Body of pancreas (tissue), 4 donors: ENCODE data around the gene SLC4A3. TPM values are rescaled to one million over a fixed set of nuclear protein-coding genes. Genes with fewer than 3 reads are reported as not detected.

Experiments used
- ATAC-seq: fragments of 150-250 bp; one replicate; pipeline ENCODE4 v1.9.1; 2016
- DNase-seq, 4 donors: peaks; one replicate each; pipeline ENCODE4 v3.0.0-alpha.2; 2019
- H3K27ac ChIP-seq, 4 donors: fragments of 200-600 bp; sonication (generic); 1 replicate in 3 of 4; 2 replicates in 1 of 4; pipeline versions ENCODE4 v1.5.1 to v1.6.1; 2016 to 2019; ENCODE audit warnings: mild to moderate bottlenecking in 1 of 4, mixed read lengths in 1 of 4, moderate library complexity in 1 of 4
- H3K27me3 ChIP-seq, 2 donors: fragments of 200-600 bp; sonication (generic); one replicate each; pipeline ENCODE4 v1.6.0; 2016; ENCODE audit warnings: mild to moderate bottlenecking in 1 of 2
- H3K36me3 ChIP-seq, 2 donors: fragments of 200-600 bp; sonication (generic); replicated peaks in 1 of 2; 2 replicates each; pipeline ENCODE4 v1.5.1; 2016; ENCODE audit warnings: low read depth in 2 of 2; ENCODE audit not compliant: insufficient read depth in 1 of 2
- H3K4me1 ChIP-seq: fragments of 200-600 bp; sonication (generic); one replicate; pipeline ENCODE4 v1.6.0; 2016
- H3K4me3 ChIP-seq, 2 donors: fragments of 200-600 bp; sonication (generic); 1 replicate in 1 of 2; 2 replicates in 1 of 2; pipeline ENCODE4 v1.5.1; 2016 to 2019
- H3K9me3 ChIP-seq, 3 donors: fragments of 200-600 bp; sonication (generic); 1 replicate in 2 of 3; 2 replicates in 1 of 3; pipeline ENCODE4 v1.5.1; 2016
- POLR2A ChIP-seq, 3 donors: fragments of 450-650 bp; IDR thresholded peaks; one replicate each; pipeline ENCODE4 v1.6.1; 2016; ENCODE audit warnings: antibody characterized with exemption in 3 of 3, mild to moderate bottlenecking in 2 of 3
- WGBS, 2 donors: methylation state at CpG; one replicate each; pipeline ENCODE4 v1.1.5; 2017; 5-methylcytosine and 5-hydroxymethylcytosine counted together
- intact Hi-C: fragments of 100-400 bp; cut with DNase I; formaldehyde crosslinking; loops from one replicate; pipeline ENCODE4 v1.15.1; 2023
- total RNA-seq, 2 donors: library from RNA; depleted of rRNA; stranded (reverse); fragments of >200 nt; gene quantifications; one replicate each; pipeline ENCODE4 v1.1.0, GENCODE V29; 2016
- TF ChIP-seq, protein P1 (sequence below), 7 experiments: fragments of 450-650 bp in 4 of 7; fragments of 200-600 bp in 3 of 7; sonication (generic) in 3 of 7; IDR thresholded peaks; one replicate each; pipeline ENCODE4 v1.5.1; 2016 to 2019; ENCODE audit warnings: antibody characterized with exemption in 7 of 7

SLC4A3 gene
- total RNA-seq, 2 donors from 2014 or later, result 2.6 to 10.9 TPM

DNA sequence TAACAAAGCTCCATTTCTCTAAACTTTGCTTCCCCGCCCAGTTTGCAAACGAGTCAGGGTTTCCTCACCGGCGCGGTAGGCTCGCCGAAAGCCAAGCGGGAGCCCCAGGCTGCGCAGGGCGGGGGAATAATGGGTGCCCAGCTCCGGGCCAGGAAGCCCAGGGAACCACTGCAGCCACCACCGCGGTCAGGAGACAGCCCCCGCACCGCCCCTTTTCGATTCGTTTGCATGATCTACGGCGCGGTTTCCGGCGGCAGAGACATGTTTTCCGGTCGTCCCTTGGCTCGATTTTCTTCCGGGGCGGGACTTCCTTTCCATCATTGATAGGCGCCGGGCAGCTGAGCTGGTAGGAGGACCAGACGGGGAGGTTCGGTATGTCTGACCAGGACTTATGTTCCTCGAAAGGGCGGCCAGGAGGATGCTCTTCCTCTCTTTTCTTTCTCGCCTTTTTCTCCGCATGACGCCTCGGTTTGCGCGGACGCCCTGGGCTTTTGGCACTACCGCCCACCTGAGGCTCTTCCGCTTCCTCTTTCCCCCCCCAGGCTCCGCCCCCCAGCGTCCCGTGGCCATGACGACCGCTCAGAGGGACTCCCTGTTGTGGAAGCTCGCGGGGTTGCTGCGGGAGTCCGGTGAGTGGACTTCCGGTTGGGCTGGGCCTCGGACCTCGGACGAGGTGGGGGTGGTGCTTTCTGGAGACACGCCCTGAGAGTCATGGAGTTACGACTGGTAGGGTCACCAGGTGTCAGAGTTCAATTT, 29.7 kb upstream of the SLC4A3 start, which contains the start of gene STK11IP:
TSS of gene STK11IP (plus strand) at position 306 of the 756 bp plus-strand sequence. CDS start at position 569, 263 bp downstream.
- H3K27ac ChIP-seq, result peak within 1 kb of the TSS; percentile 84 to 94 (median 88)
- H3K4me1 ChIP-seq, result peaks cover 19% of the 10 kb centered on the region
- ATAC-seq, result peak; percentile 96
- H3K4me3 ChIP-seq, result peak within 1 kb of the TSS; percentile 35 to 49
- WGBS, 2 donors, result 0% methylated on average over 49 to 57 of the region's 57 CpGs
- TF ChIP-seq, protein P1, sequence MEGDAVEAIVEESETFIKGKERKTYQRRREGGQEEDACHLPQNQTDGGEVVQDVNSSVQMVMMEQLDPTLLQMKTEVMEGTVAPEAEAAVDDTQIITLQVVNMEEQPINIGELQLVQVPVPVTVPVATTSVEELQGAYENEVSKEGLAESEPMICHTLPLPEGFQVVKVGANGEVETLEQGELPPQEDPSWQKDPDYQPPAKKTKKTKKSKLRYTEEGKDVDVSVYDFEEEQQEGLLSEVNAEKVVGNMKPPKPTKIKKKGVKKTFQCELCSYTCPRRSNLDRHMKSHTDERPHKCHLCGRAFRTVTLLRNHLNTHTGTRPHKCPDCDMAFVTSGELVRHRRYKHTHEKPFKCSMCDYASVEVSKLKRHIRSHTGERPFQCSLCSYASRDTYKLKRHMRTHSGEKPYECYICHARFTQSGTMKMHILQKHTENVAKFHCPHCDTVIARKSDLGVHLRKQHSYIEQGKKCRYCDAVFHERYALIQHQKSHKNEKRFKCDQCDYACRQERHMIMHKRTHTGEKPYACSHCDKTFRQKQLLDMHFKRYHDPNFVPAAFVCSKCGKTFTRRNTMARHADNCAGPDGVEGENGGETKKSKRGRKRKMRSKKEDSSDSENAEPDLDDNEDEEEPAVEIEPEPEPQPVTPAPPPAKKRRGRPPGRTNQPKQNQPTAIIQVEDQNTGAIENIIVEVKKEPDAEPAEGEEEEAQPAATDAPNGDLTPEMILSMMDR (IDR thresholded peaks at IDR 0.05), result peak in 2 of 7 experiments; percentile 2 to 7
- TF ChIP-seq POLR2A (IDR thresholded peaks at IDR 0.05), result peak; percentile 80 to 98 (median 97)
- no peaks in the 10 kb centered on the region for H3K9me3 ChIP-seq
- H3K36me3 ChIP-seq, result peaks cover 0 to 2% of the 10 kb centered on the region in 2 donors
- intact Hi-C loops, result no loop called here
- no peaks in the 10 kb centered on the region for H3K27me3 ChIP-seq
- DNase-seq, result peak; percentile 97 to 98 (median 98)

DNA sequence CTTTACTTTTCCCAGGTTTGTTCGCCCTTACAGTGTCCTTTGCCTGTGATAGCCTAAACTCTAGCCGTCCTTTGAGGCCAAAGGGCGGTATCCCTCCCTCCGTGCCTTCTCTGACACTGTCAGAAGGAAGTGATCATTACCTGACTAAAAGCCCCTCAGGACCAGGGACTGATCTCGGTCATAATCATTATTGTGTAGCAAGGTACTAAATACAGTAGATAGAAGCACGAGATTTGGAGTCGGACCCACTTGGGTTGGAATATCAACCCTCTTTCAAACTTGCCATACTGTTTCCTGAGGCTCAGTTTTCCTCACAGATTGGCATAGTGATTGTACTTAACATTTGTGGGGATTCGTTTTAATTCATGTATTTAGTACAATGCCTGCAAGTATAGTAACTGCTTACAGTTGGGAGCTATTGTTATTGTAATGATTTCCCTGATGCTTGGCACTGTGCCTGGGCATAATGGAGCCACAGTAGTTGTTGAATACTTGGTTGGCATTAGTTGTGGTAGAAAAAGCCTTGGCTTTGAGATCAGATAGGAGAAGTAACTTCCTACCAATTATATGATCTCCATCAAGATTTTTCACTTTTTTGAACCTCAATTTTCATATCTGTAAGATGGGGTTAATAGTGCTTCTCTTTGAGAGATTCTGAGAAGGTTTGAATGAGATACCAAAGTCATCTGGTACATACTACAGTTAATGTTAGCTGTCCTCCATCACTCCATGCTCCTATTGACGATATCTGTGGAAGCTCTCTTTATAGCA, 28.9 kb upstream of the SLC4A3 start:
- 16 to 19% methylated on average over 9 of the region's 9 CpGs for WGBS, 2 donors
- H3K27ac ChIP-seq, result peak overlapping the region; percentile 84 to 94 (median 88)
- H3K36me3 ChIP-seq, result peaks cover 0 to 2% of the 10 kb centered on the region in 2 donors
- DNase-seq (peak in 2 of 4 donors; percentile 29 to 40), ATAC-seq (no peak)
- intact Hi-C loops, result no loop called here
- peaks cover 19% of the 10 kb centered on the region for H3K4me1 ChIP-seq
- peak overlapping the region; percentile 35 to 49 for H3K4me3 ChIP-seq
- no peak for TF ChIP-seq POLR2A (IDR thresholded peaks at IDR 0.05)
- TF ChIP-seq, protein P1 (IDR thresholded peaks at IDR 0.05), result no peak
- no peaks in the 10 kb centered on the region for H3K9me3 ChIP-seq
- H3K27me3 ChIP-seq, result no peaks in the 10 kb centered on the region

DNA sequence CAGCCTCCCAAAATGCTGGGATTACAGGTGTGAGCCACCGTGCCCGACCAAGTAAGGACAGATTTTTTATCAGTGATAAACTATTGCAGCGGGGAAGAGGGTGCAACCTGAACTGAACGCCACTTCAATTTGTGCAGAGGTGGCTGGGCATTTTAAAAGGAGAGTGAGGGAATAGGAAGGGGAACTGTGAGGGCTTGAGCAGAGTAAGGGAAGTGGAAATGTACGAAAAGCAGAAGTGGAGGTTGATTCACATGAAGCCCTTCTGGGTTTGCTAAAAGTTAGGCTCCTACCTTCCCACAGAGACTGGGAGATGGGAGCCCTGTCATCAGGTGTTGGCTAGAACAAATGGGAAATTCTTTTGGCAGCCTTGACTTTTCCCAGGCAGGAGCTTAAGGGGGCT, 23.7 kb upstream of the SLC4A3 start:
- no peak for DNase-seq
- Histone ChIP-seq H3K36me3 (peaks cover 0 to 8% of the 10 kb centered on the region in 2 donors), H3K4me3 (no peak overlapping the region), H3K27me3 (no peaks in the 10 kb centered on the region), H3K4me1 (peaks cover under 1% of the 10 kb centered on the region), H3K27ac (no peak overlapping the region), H3K9me3 (no peaks in the 10 kb centered on the region)
- WGBS, 2 donors, result 77 to 81% methylated on average over 5 of the region's 5 CpGs
- TF ChIP-seq POLR2A (IDR thresholded peaks at IDR 0.05), result no peak
- TF ChIP-seq, protein P1 (IDR thresholded peaks at IDR 0.05), result no peak
- intact Hi-C loops, result no loop called here
- no peak for ATAC-seq

DNA sequence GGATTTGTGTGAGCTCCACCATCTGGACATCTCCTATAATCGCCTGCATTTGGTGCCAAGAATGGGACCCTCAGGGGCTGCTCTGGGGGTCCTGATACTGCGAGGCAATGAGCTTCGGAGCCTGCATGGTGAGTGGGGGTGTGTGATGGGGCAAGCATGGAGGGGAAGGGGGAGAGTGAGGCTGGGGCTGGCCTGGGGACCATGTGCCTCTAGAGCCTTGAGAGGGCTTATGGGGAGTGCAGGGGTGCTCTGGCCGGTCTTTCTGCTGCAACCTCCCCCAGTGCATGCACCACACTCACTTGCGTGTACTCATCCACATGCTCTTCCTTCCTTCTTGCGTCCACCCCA, 21.8 kb upstream of the SLC4A3 start:
- H3K9me3 ChIP-seq, result no peaks in the 10 kb centered on the region
- WGBS, 2 donors, result 80 to 88% methylated on average over 5 to 6 of the region's 6 CpGs
- H3K27ac ChIP-seq, result no peak overlapping the region
- no peak for DNase-seq
- TF ChIP-seq, protein P1 (IDR thresholded peaks at IDR 0.05), result no peak
- no peak for TF ChIP-seq POLR2A (IDR thresholded peaks at IDR 0.05)
- H3K4me3 ChIP-seq, result no peak overlapping the region
- H3K27me3 ChIP-seq, result no peaks in the 10 kb centered on the region
- no peaks in the 10 kb centered on the region for H3K4me1 ChIP-seq
- intact Hi-C loops, result no loop called here
- ATAC-seq, result no peak
- peaks cover 0 to 8% of the 10 kb centered on the region in 2 donors for H3K36me3 ChIP-seq
